C4-2B (cell line): ENCODE data around the gene GPR143.

Experiments used
- H3K27ac ChIP-seq: fragments of 450-650 bp; 2 replicates; pipeline ENCODE4 v1.5.1; 2017
- CTCF ChIP-seq: fragments of 450-650 bp; conservative IDR thresholded peaks from 2 replicates; pipeline ENCODE4 v1.5.1; 2017; ENCODE audit warnings: mild to moderate bottlenecking
- ZFX ChIP-seq: fragments of 450-650 bp; IDR thresholded peaks from 2 replicates; pipeline ENCODE4 v1.6.1; 2017

Gene GPR143

GRCh38 chrX:9704876-9705465 lies 60.7 kb downstream of the GPR143 start:
- TF ChIP-seq CTCF: no peak
- no peak for TF ChIP-seq ZFX

GRCh38 chrX:9703406-9703805 lies 62.2 kb downstream of the GPR143 start:
- TF ChIP-seq CTCF: no peak
- TF ChIP-seq ZFX: no peak
- H3K27ac ChIP-seq: no peak overlapping the region

More at GRCh38 chrX:9704876-9705465, 60.7 kb downstream of the GPR143 start:
- no peak overlapping the region for H3K27ac ChIP-seq

GRCh38 chrX:9701790-9702189 lies 63.9 kb downstream of the GPR143 start:
- H3K27ac ChIP-seq: no peak overlapping the region
- TF ChIP-seq CTCF: no peak
- no peak for TF ChIP-seq ZFX

GRCh38 chrX:9700555-9700954 lies 65.1 kb downstream of the GPR143 start:
- no peak for TF ChIP-seq ZFX
- TF ChIP-seq CTCF: no peak; the same call in 1 of the 2 replicates
- no peak overlapping the region for H3K27ac ChIP-seq

GRCh38 chrX:9698576-9698975 lies 67.1 kb downstream of the GPR143 start:
- no peak for TF ChIP-seq ZFX
- no peak for TF ChIP-seq CTCF

GRCh38 chrX:9693307-9694001 lies 72.2 kb downstream of the GPR143 start:
- no peak for TF ChIP-seq CTCF
- TF ChIP-seq ZFX: no peak
- no peak overlapping the region for H3K27ac ChIP-seq

More at GRCh38 chrX:9698576-9698975, 67.1 kb downstream of the GPR143 start:
- no peak overlapping the region for H3K27ac ChIP-seq

- no peak overlapping the region for H3K27ac ChIP-seq
- no peak for TF ChIP-seq CTCF
- no peak for TF ChIP-seq ZFX
Observed at GRCh38 chrX:9690046-9690445, 75.6 kb downstream of the GPR143 start.
